HL-60 (cell line): ENCODE data around the gene PRSS27.
A peak's percentile ranks its signal among the peaks of the same experiment; 100 is the strongest.

Experiments used
- DNase-seq, 2 experiments: peaks; one replicate each; pipeline ENCODE4 v3.0.0-alpha.2; 2010 to 2020; ENCODE audit warnings: low read depth in 1 of 2, low spot score in 1 of 2
- H3K27ac ChIP-seq: fragments of 250-450 bp; sonication (Bioruptor Pico); replicated peaks from 2 replicates; pipeline ENCODE4 v1.5.1; 2020; ENCODE audit warnings: mild to moderate bottlenecking, moderate library complexity
- H3K27me3 ChIP-seq: fragments of 250-450 bp; sonication (Bioruptor Pico); 2 replicates; pipeline ENCODE4 v1.5.1; 2021; ENCODE audit warnings: mild to moderate bottlenecking, moderate library complexity; ENCODE audit not compliant: insufficient read depth, poor library complexity, severe bottlenecking
- H3K4me3 ChIP-seq: replicated peaks from 2 replicates; pipeline ENCODE4 v1.5.1; 2011; ENCODE audit warnings: mild to moderate bottlenecking, control low read depth, low read length; ENCODE audit not compliant: insufficient read depth
- GABPA ChIP-seq: IDR thresholded peaks from 2 replicates; pipeline ENCODE4 v1.6.1; 2012; ENCODE audit warnings: low read depth
- POLR2AphosphoS5 ChIP-seq: IDR thresholded peaks from 2 replicates; pipeline ENCODE4 v1.6.1; 2012; ENCODE audit warnings: low read depth
- REST ChIP-seq: IDR thresholded peaks from 2 replicates; pipeline ENCODE4 v1.6.1; 2012; ENCODE audit warnings: low read depth; ENCODE audit not compliant: insufficient replicate concordance
- SPI1 ChIP-seq: IDR thresholded peaks from 2 replicates; pipeline ENCODE4 v1.6.1; 2012; ENCODE audit warnings: low read depth, mild to moderate bottlenecking, borderline replicate concordance
- TF ChIP-seq, protein P1 (sequence below): IDR thresholded peaks from one replicate; pipeline ENCODE4 v1.5.1; 2011; ENCODE audit warnings: low read length, control low read depth, inconsistent platforms; ENCODE audit not compliant: insufficient read depth

PRSS27 gene

DNA sequence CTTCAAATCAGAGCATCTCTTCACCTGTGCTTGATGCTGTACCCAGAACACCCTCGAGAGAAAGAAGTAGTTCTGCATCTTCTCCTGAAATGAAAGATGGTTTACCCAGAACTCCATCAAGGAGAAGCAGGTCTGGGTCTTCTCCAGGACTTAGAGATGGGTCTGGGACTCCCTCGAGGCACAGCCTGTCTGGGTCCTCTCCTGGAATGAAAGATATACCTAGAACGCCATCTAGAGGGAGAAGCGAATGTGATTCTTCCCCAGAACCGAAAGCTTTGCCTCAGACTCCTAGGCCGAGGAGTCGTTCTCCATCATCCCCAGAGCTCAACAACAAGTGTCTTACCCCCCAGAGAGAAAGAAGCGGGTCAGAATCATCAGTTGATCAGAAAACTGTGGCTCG lies 44.7 kb upstream of the PRSS27 start:
- peak in 1 of 2 experiments; percentile 12 for DNase-seq
- TF ChIP-seq POLR2AphosphoS5 (no peak), GABPA (no peak), SPI1 (no peak), REST (no peak)
- H3K4me3 ChIP-seq, result no peak overlapping the region
- no peaks in the 10 kb centered on the region for H3K27me3 ChIP-seq
- H3K27ac ChIP-seq, result no peak overlapping the region

DNA sequence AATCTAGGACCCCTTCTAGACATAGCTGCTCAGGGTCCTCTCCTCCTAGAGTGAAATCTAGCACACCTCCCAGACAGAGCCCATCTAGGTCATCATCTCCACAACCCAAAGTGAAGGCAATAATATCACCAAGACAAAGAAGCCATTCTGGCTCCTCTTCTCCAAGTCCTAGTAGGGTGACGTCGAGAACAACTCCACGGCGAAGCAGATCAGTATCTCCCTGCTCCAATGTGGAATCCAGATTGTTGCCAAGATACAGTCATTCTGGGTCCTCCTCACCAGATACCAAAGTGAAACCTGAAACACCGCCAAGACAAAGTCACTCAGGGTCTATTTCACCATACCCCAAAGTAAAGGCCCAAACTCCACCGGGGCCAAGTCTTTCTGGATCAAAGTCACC lies 43.1 kb upstream of the PRSS27 start:
- H3K4me3 ChIP-seq, result no peak overlapping the region
- no peak for DNase-seq
- no peak overlapping the region for H3K27ac ChIP-seq
- no peaks in the 10 kb centered on the region for H3K27me3 ChIP-seq
- TF ChIP-seq POLR2AphosphoS5 (peak; percentile 57; the same call in 1 of the 2 replicates), SPI1 (no peak)

DNA sequence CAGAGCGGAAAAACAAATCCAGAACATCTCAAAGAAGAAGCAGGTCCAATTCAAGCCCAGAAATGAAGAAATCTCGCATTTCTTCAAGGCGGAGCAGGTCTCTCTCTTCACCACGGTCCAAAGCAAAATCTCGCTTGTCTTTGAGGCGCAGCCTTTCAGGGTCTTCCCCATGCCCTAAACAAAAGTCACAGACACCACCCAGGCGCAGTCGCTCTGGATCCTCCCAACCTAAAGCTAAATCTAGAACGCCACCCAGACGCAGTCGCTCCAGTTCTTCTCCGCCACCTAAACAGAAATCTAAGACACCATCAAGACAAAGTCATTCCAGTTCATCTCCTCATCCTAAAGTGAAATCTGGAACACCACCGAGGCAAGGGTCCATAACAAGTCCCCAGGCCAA lies 42.7 kb upstream of the PRSS27 start:
- no peak overlapping the region for H3K27ac ChIP-seq
- no peak for DNase-seq
- no peaks in the 10 kb centered on the region for H3K27me3 ChIP-seq
- H3K4me3 ChIP-seq, result no peak overlapping the region
- TF ChIP-seq POLR2AphosphoS5 (no peak), GABPA (no peak), REST (no peak), SPI1 (no peak)
- TF ChIP-seq, protein P1, sequence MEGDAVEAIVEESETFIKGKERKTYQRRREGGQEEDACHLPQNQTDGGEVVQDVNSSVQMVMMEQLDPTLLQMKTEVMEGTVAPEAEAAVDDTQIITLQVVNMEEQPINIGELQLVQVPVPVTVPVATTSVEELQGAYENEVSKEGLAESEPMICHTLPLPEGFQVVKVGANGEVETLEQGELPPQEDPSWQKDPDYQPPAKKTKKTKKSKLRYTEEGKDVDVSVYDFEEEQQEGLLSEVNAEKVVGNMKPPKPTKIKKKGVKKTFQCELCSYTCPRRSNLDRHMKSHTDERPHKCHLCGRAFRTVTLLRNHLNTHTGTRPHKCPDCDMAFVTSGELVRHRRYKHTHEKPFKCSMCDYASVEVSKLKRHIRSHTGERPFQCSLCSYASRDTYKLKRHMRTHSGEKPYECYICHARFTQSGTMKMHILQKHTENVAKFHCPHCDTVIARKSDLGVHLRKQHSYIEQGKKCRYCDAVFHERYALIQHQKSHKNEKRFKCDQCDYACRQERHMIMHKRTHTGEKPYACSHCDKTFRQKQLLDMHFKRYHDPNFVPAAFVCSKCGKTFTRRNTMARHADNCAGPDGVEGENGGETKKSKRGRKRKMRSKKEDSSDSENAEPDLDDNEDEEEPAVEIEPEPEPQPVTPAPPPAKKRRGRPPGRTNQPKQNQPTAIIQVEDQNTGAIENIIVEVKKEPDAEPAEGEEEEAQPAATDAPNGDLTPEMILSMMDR, result no peak

- DNase-seq, result peak in 1 of 2 experiments; percentile 38
- TF ChIP-seq REST (no peak), GABPA (no peak), SPI1 (no peak), POLR2AphosphoS5 (no peak)
- TF ChIP-seq, protein P1, result no peak
- Histone ChIP-seq H3K4me3 (no peak overlapping the region), H3K27ac (no peak overlapping the region), H3K27me3 (no peaks in the 10 kb centered on the region)
Measured at GRCh38 chr16:2761886-2762583, 42.0 kb upstream of the PRSS27 start.
